Sigmoid colon (tissue), 4 donors: ENCODE data around the gene SBF2.

Experiments used
- EP300 ChIP-seq, 4 donors: sonication (generic); formaldehyde crosslinking; IDR thresholded peaks; one replicate each; pipeline ENCODE4 v1.6.1; 2017; ENCODE audit warnings: antibody characterized with exemption in 4 of 4
- POLR2A ChIP-seq, 2 donors: fragments of 450-650 bp; IDR thresholded peaks; one replicate each; pipeline ENCODE4 v1.6.1; 2016; ENCODE audit warnings: antibody characterized with exemption in 2 of 2, mild to moderate bottlenecking in 2 of 2, moderate library complexity in 2 of 2
- TF ChIP-seq, protein P1 (sequence below), 4 experiments: fragments of 450-650 bp in 3 of 4; fragments of 200-600 bp in 1 of 4; IDR thresholded peaks; one replicate each; pipeline ENCODE4 v1.5.1; 2016 to 2019; ENCODE audit warnings: antibody characterized with exemption in 4 of 4, mild to moderate bottlenecking in 3 of 4, moderate library complexity in 2 of 4

DNA sequence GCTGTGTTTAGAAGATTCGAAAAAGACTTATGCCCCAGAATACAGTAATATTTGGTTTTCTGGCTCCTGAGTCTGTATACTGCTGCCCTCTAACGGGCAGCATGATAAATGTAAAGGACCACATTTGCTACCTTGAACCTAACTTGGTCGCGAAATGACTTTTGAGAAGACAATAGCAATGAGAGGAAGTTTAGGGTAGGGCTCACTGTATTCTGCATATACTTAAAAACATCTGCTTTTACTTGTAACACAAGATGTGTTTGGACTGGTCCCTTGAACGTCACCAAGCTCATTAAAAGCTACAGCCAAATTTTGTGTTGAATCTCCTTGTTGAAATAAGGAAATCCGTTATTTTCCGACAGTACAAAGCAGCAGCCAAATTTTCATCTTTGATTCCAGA lies 321.0 kb downstream of the SBF2 start:
- TF ChIP-seq, protein P1, sequence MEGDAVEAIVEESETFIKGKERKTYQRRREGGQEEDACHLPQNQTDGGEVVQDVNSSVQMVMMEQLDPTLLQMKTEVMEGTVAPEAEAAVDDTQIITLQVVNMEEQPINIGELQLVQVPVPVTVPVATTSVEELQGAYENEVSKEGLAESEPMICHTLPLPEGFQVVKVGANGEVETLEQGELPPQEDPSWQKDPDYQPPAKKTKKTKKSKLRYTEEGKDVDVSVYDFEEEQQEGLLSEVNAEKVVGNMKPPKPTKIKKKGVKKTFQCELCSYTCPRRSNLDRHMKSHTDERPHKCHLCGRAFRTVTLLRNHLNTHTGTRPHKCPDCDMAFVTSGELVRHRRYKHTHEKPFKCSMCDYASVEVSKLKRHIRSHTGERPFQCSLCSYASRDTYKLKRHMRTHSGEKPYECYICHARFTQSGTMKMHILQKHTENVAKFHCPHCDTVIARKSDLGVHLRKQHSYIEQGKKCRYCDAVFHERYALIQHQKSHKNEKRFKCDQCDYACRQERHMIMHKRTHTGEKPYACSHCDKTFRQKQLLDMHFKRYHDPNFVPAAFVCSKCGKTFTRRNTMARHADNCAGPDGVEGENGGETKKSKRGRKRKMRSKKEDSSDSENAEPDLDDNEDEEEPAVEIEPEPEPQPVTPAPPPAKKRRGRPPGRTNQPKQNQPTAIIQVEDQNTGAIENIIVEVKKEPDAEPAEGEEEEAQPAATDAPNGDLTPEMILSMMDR (IDR thresholded peaks at IDR 0.05): peak; percentile 37 to 63 (median 60)
- TF ChIP-seq POLR2A (IDR thresholded peaks at IDR 0.05) (no peak), EP300 (IDR thresholded peaks at IDR 0.05) (no peak)
